Panc1 (cell line): ENCODE measurements around the gene PPP1R2B. TPM values are rescaled to one million over a fixed set of nuclear protein-coding genes. Genes with fewer than 3 reads are reported as not detected.

Source experiments
- ATAC-seq: fragments of 200-7000 bp; cut with Tn5 transposase; 2 replicates; pipeline ENCODE4 v1.9.1; 2020; ENCODE audit warnings: mild to moderate bottlenecking, moderate library complexity
- Bru-seq: library from RNA; stranded (reverse); fragments of 400-500 nt; gene quantifications from one replicate; lab custom pipeline; 2021; lab: Mats Ljungman, UMichigan
- BruChase-seq, 2 experiments: library from RNA; stranded (reverse); fragments of 400-500 nt; gene quantifications; one replicate each; lab custom pipeline; 2021; lab: Mats Ljungman, UMichigan
- BruUV-seq: library from RNA; stranded (reverse); fragments of 400-500 nt; replicated peaks from 2 replicates; lab custom pipeline; 2021; lab: Mats Ljungman, UMichigan
- CTCF ChIA-PET: fragments of 300-600 bp; sonication (Branson Sonifier 250); formaldehyde crosslinking; loops from one replicate; lab custom pipeline; 2022; ENCODE audit warnings: antibody characterized with exemption; lab: Charles Lee
- POLR2A ChIA-PET: fragments of 300-600 bp; sonication (Branson Sonifier 250); formaldehyde crosslinking; loops from one replicate; lab custom pipeline; 2022; ENCODE audit warnings: antibody characterized with exemption; lab: Charles Lee
- DNase-seq: peaks from one replicate; pipeline ENCODE4 v3.0.0-alpha.2; 2010; ENCODE audit warnings: low read depth, low spot score
- H3K27ac ChIP-seq: 2 replicates; pipeline ENCODE4 v1.5.1; 2011; ENCODE audit warnings: mild to moderate bottlenecking, low read length, inconsistent platforms
- H3K27me3 ChIP-seq: fragments of 200-500 bp; sonication (Bioruptor generic); 2 replicates; pipeline ENCODE4 v1.6.0; 2014; ENCODE audit warnings: low read length, inconsistent platforms; ENCODE audit not compliant: control insufficient read depth, insufficient read depth
- H3K36me3 ChIP-seq: fragments of 200-500 bp; sonication (Bioruptor generic); 2 replicates; pipeline ENCODE4 v1.5.1; 2014; ENCODE audit warnings: inconsistent platforms, mild to moderate bottlenecking, low read length, moderate library complexity; ENCODE audit not compliant: control insufficient read depth, insufficient read depth
- H3K4me1 ChIP-seq: 2 replicates; pipeline ENCODE4 v1.5.1; 2011; ENCODE audit warnings: inconsistent platforms, mild to moderate bottlenecking, low read length, moderate library complexity; ENCODE audit not compliant: control insufficient read depth, insufficient read depth
- H3K4me3 ChIP-seq, 2 experiments: 2 replicates each; pipeline ENCODE4 v1.5.1; 2011 to 2012; ENCODE audit warnings: low read depth in 2 of 2, low read length in 2 of 2, mild to moderate bottlenecking in 2 of 2, inconsistent platforms in 1 of 2, moderate library complexity in 1 of 2
- H3K9me3 ChIP-seq: fragments of 200-500 bp; sonication (Bioruptor generic); 2 replicates; pipeline ENCODE4 v1.5.1; 2014; ENCODE audit warnings: low read depth, mild to moderate bottlenecking, inconsistent platforms, low read length, moderate library complexity; ENCODE audit not compliant: control insufficient read depth, insufficient read depth
- CTCF ChIP-seq: fragments of 450-650 bp; IDR thresholded peaks from 2 replicates; pipeline ENCODE4 v1.5.1; 2017; ENCODE audit warnings: mild to moderate bottlenecking
- POLR2AphosphoS5 ChIP-seq: IDR thresholded peaks from 2 replicates; pipeline ENCODE4 v1.6.1; 2012; ENCODE audit warnings: mild to moderate bottlenecking, low read depth, low read length, moderate library complexity
- SIN3A ChIP-seq: IDR thresholded peaks from 2 replicates; pipeline ENCODE4 v1.6.1; 2012; ENCODE audit warnings: low read depth, mild to moderate bottlenecking, low read length, moderate library complexity, borderline replicate concordance; ENCODE audit not compliant: insufficient read depth
- TCF7L2 ChIP-seq: IDR thresholded peaks from 2 replicates; pipeline ENCODE4 v1.6.1; 2011; ENCODE audit warnings: mild to moderate bottlenecking, low read depth, low read length, inconsistent platforms
- in situ Hi-C: cut with HindIII; loops from 2 replicates; pipeline ENCODE4 v1.10.0; 2016; ENCODE audit warnings: low sequenced_read_pairs, low pct_unique_long_range_greater_than_20kb
- intact Hi-C: fragments of 100-400 bp; cut with micrococcal nuclease; formaldehyde crosslinking; loops from one replicate; pipeline ENCODE4 v1.10.0; 2022; ENCODE audit not compliant: unreplicated experiment
- long read RNA-seq: library from polyadenylated mRNA; unstranded; transcript quantifications from one replicate; pipeline ENCODE4 v2.0.0, GENCODE V29; 2021; ENCODE audit not compliant: unreplicated experiment
- polyA plus RNA-seq: library from polyadenylated mRNA; unstranded; fragments of >200 nt; gene quantifications from one replicate; pipeline ENCODE4 v1.2.1, GENCODE V29; 2012; ENCODE audit warnings: missing spikeins; ENCODE audit not compliant: insufficient read length
- total RNA-seq: library from RNA; stranded (reverse); gene quantifications from one replicate; pipeline ENCODE4 v1.2.1, GENCODE V29; 2021; ENCODE audit not compliant: unreplicated experiment
- TF ChIP-seq, protein P1 (sequence below), 2 experiments: IDR thresholded peaks; 2 replicates each; pipeline ENCODE4 v1.6.1; 2011 to 2012; ENCODE audit warnings: low read depth in 2 of 2, control low read depth in 1 of 2, low read length in 1 of 2, mild to moderate bottlenecking in 1 of 2, moderate library complexity in 1 of 2; ENCODE audit not compliant: insufficient read depth in 1 of 2

PPP1R2B gene
- total RNA-seq (0.10 TPM), Bru-seq, nascent RNA (not detected), BruChase-seq, experiment 1, labeled RNA remaining after a 2-hour chase (not detected), BruChase-seq, experiment 2, labeled RNA remaining after a 6-hour chase (percentile 32 among the genes with signal in this experiment)
- not detected for polyA plus RNA-seq
- long read RNA-seq: 0 reads

- no peak for DNase-seq
- intact Hi-C loops: no loop called here
- Histone ChIP-seq H3K4me1 (no peaks in the 10 kb centered on the region), H3K4me3 (no peak within 1 kb of the TSS), H3K9me3 (no peaks in the 10 kb centered on the region), H3K27me3 (no peaks in the 10 kb centered on the region), H3K27ac (no peak within 1 kb of the TSS), H3K36me3 (no peaks in the 10 kb centered on the region)
- CTCF ChIA-PET: no interaction called here
- no TSS peak for BruUV-seq
- no peak for ATAC-seq
- in situ Hi-C loops: no loop called here
- TF ChIP-seq POLR2AphosphoS5: no peak
- no peak for TF ChIP-seq CTCF
- TF ChIP-seq SIN3A: no peak
- no peak for TF ChIP-seq TCF7L2
- TF ChIP-seq, protein P1, sequence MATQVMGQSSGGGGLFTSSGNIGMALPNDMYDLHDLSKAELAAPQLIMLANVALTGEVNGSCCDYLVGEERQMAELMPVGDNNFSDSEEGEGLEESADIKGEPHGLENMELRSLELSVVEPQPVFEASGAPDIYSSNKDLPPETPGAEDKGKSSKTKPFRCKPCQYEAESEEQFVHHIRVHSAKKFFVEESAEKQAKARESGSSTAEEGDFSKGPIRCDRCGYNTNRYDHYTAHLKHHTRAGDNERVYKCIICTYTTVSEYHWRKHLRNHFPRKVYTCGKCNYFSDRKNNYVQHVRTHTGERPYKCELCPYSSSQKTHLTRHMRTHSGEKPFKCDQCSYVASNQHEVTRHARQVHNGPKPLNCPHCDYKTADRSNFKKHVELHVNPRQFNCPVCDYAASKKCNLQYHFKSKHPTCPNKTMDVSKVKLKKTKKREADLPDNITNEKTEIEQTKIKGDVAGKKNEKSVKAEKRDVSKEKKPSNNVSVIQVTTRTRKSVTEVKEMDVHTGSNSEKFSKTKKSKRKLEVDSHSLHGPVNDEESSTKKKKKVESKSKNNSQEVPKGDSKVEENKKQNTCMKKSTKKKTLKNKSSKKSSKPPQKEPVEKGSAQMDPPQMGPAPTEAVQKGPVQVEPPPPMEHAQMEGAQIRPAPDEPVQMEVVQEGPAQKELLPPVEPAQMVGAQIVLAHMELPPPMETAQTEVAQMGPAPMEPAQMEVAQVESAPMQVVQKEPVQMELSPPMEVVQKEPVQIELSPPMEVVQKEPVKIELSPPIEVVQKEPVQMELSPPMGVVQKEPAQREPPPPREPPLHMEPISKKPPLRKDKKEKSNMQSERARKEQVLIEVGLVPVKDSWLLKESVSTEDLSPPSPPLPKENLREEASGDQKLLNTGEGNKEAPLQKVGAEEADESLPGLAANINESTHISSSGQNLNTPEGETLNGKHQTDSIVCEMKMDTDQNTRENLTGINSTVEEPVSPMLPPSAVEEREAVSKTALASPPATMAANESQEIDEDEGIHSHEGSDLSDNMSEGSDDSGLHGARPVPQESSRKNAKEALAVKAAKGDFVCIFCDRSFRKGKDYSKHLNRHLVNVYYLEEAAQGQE (IDR thresholded peaks at IDR 0.05; ENCODE audit: insufficient read depth in 1 of 2, low read depth in 2 of 2, low read length in 1 of 2): no peak
- POLR2A ChIA-PET: interaction anchor here (0.5 kb wide), 1 partner anchor 13 kb away, joined by 4 read pairs; no protein-coding TSS in a partner anchor
Observed at GRCh38 chr5:156850206-156850751, at the start of gene PPP1R2B. Gene PPP1R2B, plus strand, starts transcription at chr5:156850295. Its CDS starts 268 bp downstream, at chr5:156850563.

DNA sequence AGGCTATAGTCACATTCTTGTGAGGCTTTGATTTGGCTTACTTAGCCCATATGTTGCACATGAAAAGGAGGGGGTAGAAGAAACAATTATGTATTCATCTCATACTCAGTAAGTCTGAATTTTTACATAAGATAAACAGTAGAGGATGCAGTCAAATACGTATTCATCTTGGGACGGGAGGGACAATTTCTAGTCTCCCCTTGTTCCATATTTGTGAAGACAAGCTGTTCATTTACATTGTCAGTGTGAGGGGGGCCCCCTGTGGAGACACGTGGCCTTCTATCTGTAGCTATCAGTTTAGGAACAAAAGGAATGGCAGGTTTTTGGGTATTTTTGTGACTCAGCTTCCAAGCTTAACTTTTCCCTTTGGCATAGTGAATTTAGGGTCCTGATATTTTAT, 49.2 kb upstream of the PPP1R2B start:
- Histone ChIP-seq H3K27me3 (no peaks in the 10 kb centered on the region), H3K4me1 (no peaks in the 10 kb centered on the region), H3K27ac (no peak overlapping the region), H3K36me3 (no peaks in the 10 kb centered on the region), H3K9me3 (no peaks in the 10 kb centered on the region), H3K4me3 (no peak overlapping the region)
- intact Hi-C loops: no loop called here
- DNase-seq (no peak), ATAC-seq (no peak)
- in situ Hi-C loops: no loop called here
- CTCF ChIA-PET: no interaction called here
- TF ChIP-seq TCF7L2: no peak
- POLR2A ChIA-PET: no interaction called here
- no TSS peak for BruUV-seq

GRCh38 chr5:156802501-156802900, 47.6 kb upstream of the PPP1R2B start:
- Histone ChIP-seq H3K36me3 (no peaks in the 10 kb centered on the region), H3K27me3 (no peaks in the 10 kb centered on the region), H3K9me3 (no peaks in the 10 kb centered on the region), H3K4me1 (no peaks in the 10 kb centered on the region), H3K4me3 (no peak overlapping the region), H3K27ac (no peak overlapping the region)
- no TSS peak for BruUV-seq
- CTCF ChIA-PET: no interaction called here
- DNase-seq: no peak
- intact Hi-C loops: no loop called here
- POLR2A ChIA-PET: no interaction called here
- TF ChIP-seq SIN3A (no peak), POLR2AphosphoS5 (no peak)
- TF ChIP-seq, protein P1 (IDR thresholded peaks at IDR 0.05; ENCODE audit: insufficient read depth in 1 of 2, low read depth in 2 of 2, low read length in 1 of 2): no peak
- no peak for ATAC-seq
- in situ Hi-C loops: no loop called here
